Gastrocnemius medialis (tissue), 4 donors: Measurements from ENCODE around the gene PRRC2B. TPM values are rescaled to one million over a fixed set of nuclear protein-coding genes. Genes with fewer than 3 reads are reported as not detected.
"Not testable (repeated sequence)": the region's sequence is repeated elsewhere in the genome, so short reads cannot be mapped to it uniquely, and the experiment has no call there.

Experiments
- ATAC-seq, 2 donors: fragments of 150-250 bp; one replicate each; pipeline ENCODE4 v1.9.1; 2016
- DNase-seq, 2 donors: peaks; one replicate each; pipeline ENCODE4 v3.0.0-alpha.2; 2019
- H3K27ac ChIP-seq, 4 donors: fragments of 200-600 bp; sonication (generic); 1 replicate in 1 of 4; 2 replicates in 3 of 4; pipeline ENCODE4 v1.5.1; 2016 to 2018; ENCODE audit warnings: mild to moderate bottlenecking in 2 of 4, moderate library complexity in 1 of 4
- H3K27me3 ChIP-seq, 3 donors: fragments of 200-600 bp; sonication (generic) in 2 of 3; 1 replicate in 1 of 3; 2 replicates in 2 of 3; pipeline versions ENCODE4 v1.5.1 to v1.6.0; 2016 to 2019; ENCODE audit warnings: mild to moderate bottlenecking in 1 of 3, moderate library complexity in 1 of 3
- H3K36me3 ChIP-seq, 2 donors: fragments of 200-600 bp; sonication (generic) in 1 of 2; one replicate each; pipeline ENCODE4 v1.5.1; 2017 to 2018
- H3K4me1 ChIP-seq, 2 donors: fragments of 200-600 bp; sonication (generic) in 1 of 2; one replicate each; pipeline ENCODE4 v1.5.1; 2016 to 2017; ENCODE audit warnings: mild to moderate bottlenecking in 2 of 2
- H3K4me3 ChIP-seq, 4 donors: fragments of 200-600 bp; sonication (generic) in 3 of 4; 1 replicate in 1 of 4; 2 replicates in 3 of 4; pipeline ENCODE4 v1.5.1; 2016 to 2019; ENCODE audit warnings: mild to moderate bottlenecking in 2 of 4
- H3K9me3 ChIP-seq, 3 donors: fragments of 200-600 bp; sonication (generic) in 2 of 3; 1 replicate in 1 of 3; 2 replicates in 2 of 3; pipeline ENCODE4 v1.5.1; 2016 to 2019
- CTCF ChIP-seq, 5 experiments: fragments of 450-650 bp in 3 of 5; fragments of 200-600 bp in 2 of 5; sonication (generic) in 2 of 5; IDR thresholded peaks in 4 of 5; conservative IDR thresholded peaks in 1 of 5; 1 replicate in 4 of 5; 2 replicates in 1 of 5; pipeline ENCODE4 v1.5.1; 2016 to 2019; ENCODE audit warnings: antibody characterized with exemption in 5 of 5, mild to moderate bottlenecking in 3 of 5, moderate library complexity in 3 of 5
- POLR2A ChIP-seq, 2 donors: fragments of 450-650 bp; IDR thresholded peaks; one replicate each; pipeline ENCODE4 v1.6.1; 2017; ENCODE audit warnings: antibody characterized with exemption in 2 of 2, mild to moderate bottlenecking in 2 of 2, moderate library complexity in 2 of 2
- in situ Hi-C, 4 donors: fragments of 200-750 bp; cut with MboI; loops; one replicate each; pipeline versions ENCODE4 v1.15.0 to v1.8.0; 2017; ENCODE audit warnings: low sequenced_read_pairs in 4 of 4
- intact Hi-C: fragments of 100-400 bp; cut with DNase I; formaldehyde crosslinking; loops from one replicate; pipeline ENCODE4 v1.15.1; 2023; ENCODE audit warnings: low total_unique reads
- total RNA-seq, 4 donors: library from RNA; depleted of rRNA; stranded (reverse); fragments of >200 nt; gene quantifications; one replicate each; pipeline versions ENCODE4 v1.1.0 to v1.2.3, GENCODE V29; 2016

The PRRC2B gene
- total RNA-seq, 4 donors from 2014 or later, result 29.9 to 41.6 (median 37.2) TPM

GRCh38 chr9:131468031-131468430 is 74.1 kb downstream of the PRRC2B start:
- H3K4me3 ChIP-seq, result no peak overlapping the region
- intact Hi-C loops, result no loop called here
- H3K4me1 ChIP-seq, result peaks cover 0 to 3% of the 10 kb centered on the region in 2 donors
- H3K9me3 ChIP-seq, result no peaks in the 10 kb centered on the region
- H3K27ac ChIP-seq, result no peak overlapping the region
- TF ChIP-seq POLR2A (IDR thresholded peaks at IDR 0.05), result no peak
- TF ChIP-seq CTCF (IDR thresholded peaks at IDR 0.05 in 4 of 5, conservative IDR thresholded peaks at IDR 0.05 in 1 of 5), result no peak
- no peak for DNase-seq
- no peak for ATAC-seq
- no peaks in the 10 kb centered on the region for H3K27me3 ChIP-seq
- peaks cover 0 to 92% of the 10 kb centered on the region in 2 donors for H3K36me3 ChIP-seq
- in situ Hi-C loops, result loop anchor here in 1 of 4 donors (25.0 kb wide), 1 partner anchor 106 kb away; no protein-coding TSS in a partner anchor

GRCh38 chr9:131469356-131469755 is 75.5 kb downstream of the PRRC2B start:
- no peak for ATAC-seq
- in situ Hi-C loops, result loop anchor here in 1 of 4 donors (25.0 kb wide), 1 partner anchor 107 kb away; no protein-coding TSS in a partner anchor
- peaks cover under 1 to 97% of the 10 kb centered on the region in 2 donors for H3K36me3 ChIP-seq
- H3K4me1 ChIP-seq, result no peaks in the 10 kb centered on the region
- intact Hi-C loops, result no loop called here
- H3K27me3 ChIP-seq, result no peaks in the 10 kb centered on the region
- DNase-seq, result no peak
- H3K4me3 ChIP-seq, result no peak overlapping the region
- no peak overlapping the region for H3K27ac ChIP-seq
- H3K9me3 ChIP-seq, result no peaks in the 10 kb centered on the region
- no peak for TF ChIP-seq POLR2A (IDR thresholded peaks at IDR 0.05)

- intact Hi-C loops, result no loop called here
- DNase-seq, result no peak
Observed at GRCh38 chr9:131469951-131470350, 76.1 kb downstream of the PRRC2B start.

GRCh38 chr9:131470581-131470991 is 76.7 kb downstream of the PRRC2B start:
- Histone ChIP-seq H3K9me3 (no peaks in the 10 kb centered on the region), H3K36me3 (peaks cover 6 to 97% of the 10 kb centered on the region in 2 donors), H3K27me3 (no peaks in the 10 kb centered on the region), H3K4me3 (no peak overlapping the region), H3K4me1 (no peaks in the 10 kb centered on the region), H3K27ac (no peak overlapping the region)
- no peak for ATAC-seq
- DNase-seq, result no peak
- intact Hi-C loops, result no loop called here
- no peak for TF ChIP-seq POLR2A (IDR thresholded peaks at IDR 0.05)
- no peak for TF ChIP-seq CTCF (IDR thresholded peaks at IDR 0.05 in 4 of 5, conservative IDR thresholded peaks at IDR 0.05 in 1 of 5)
- in situ Hi-C loops, result loop anchor here in 1 of 4 donors (25.0 kb wide), 1 partner anchor 108 kb away; no protein-coding TSS in a partner anchor

More at GRCh38 chr9:131469951-131470350, 76.1 kb downstream of the PRRC2B start:
- no peak overlapping the region for H3K4me3 ChIP-seq
- ATAC-seq, result no peak
- no peaks in the 10 kb centered on the region for H3K9me3 ChIP-seq
- H3K4me1 ChIP-seq, result no peaks in the 10 kb centered on the region
- TF ChIP-seq CTCF (IDR thresholded peaks at IDR 0.05 in 4 of 5, conservative IDR thresholded peaks at IDR 0.05 in 1 of 5) (no peak), POLR2A (IDR thresholded peaks at IDR 0.05) (no peak)
- no peaks in the 10 kb centered on the region for H3K27me3 ChIP-seq
- in situ Hi-C loops, result loop anchor here in 1 of 4 donors (25.0 kb wide), 1 partner anchor 108 kb away; no protein-coding TSS in a partner anchor
- H3K36me3 ChIP-seq, result peaks cover 6 to 97% of the 10 kb centered on the region in 2 donors
- H3K27ac ChIP-seq, result no peak overlapping the region

GRCh38 chr9:131472085-131472484 is 78.2 kb downstream of the PRRC2B start:
- intact Hi-C loops, H3K27me3 ChIP-seq, H3K27ac ChIP-seq, DNase-seq, ATAC-seq, H3K4me3 ChIP-seq, H3K9me3 ChIP-seq: not testable (repeated sequence)
- Histone ChIP-seq H3K36me3 (peaks cover 6 to 97% of the 10 kb centered on the region in 2 donors), H3K4me1 (peaks cover 4 to 10% of the 10 kb centered on the region in 2 donors)
- in situ Hi-C loops, result loop anchor here in 1 of 4 donors (25.0 kb wide), 1 partner anchor 110 kb away; no protein-coding TSS in a partner anchor
